GM12864 (cell line): ENCODE measurements around the gene UCP3.

Experiments
- DNase-seq: peaks from one replicate; pipeline ENCODE4 v3.0.0-alpha.2; 2011; ENCODE audit warnings: low read depth
- H3K4me3 ChIP-seq: 2 replicates; pipeline ENCODE4 v1.5.1; 2011; ENCODE audit warnings: mild to moderate bottlenecking, low read depth, low read length, control low read depth
- CTCF ChIP-seq: IDR thresholded peaks from 2 replicates; pipeline ENCODE4 v1.5.1; 2011; ENCODE audit warnings: low read depth, mild to moderate bottlenecking, moderate library complexity, low read length, control low read depth, inconsistent platforms; ENCODE audit errors: missing control alignments

UCP3 gene

GRCh38 chr11:74000307-74001133 lies 8.4 kb downstream of the UCP3 start:
- no peak for DNase-seq
- no peak overlapping the region for H3K4me3 ChIP-seq
- TF ChIP-seq CTCF, result no peak

GRCh38 chr11:73999581-74000306 lies 9.1 kb downstream of the UCP3 start:
- no peak for TF ChIP-seq CTCF
- H3K4me3 ChIP-seq, result no peak overlapping the region
- DNase-seq, result no peak

- no peak overlapping the region for H3K4me3 ChIP-seq
- no peak for DNase-seq
- no peak for TF ChIP-seq CTCF
These were observed 9.9 kb downstream of the UCP3 start for GRCh38 chr11:73998846-73999575.

- no peak overlapping the region for H3K4me3 ChIP-seq
- TF ChIP-seq CTCF, result peak; percentile 13
- DNase-seq, result no peak
These were observed 11.6 kb downstream of the UCP3 start for GRCh38 chr11:73997120-73997770.

GRCh38 chr11:73996161-73996747 lies 12.6 kb downstream of the UCP3 start:
- TF ChIP-seq CTCF, result no peak
- no peak for DNase-seq
- H3K4me3 ChIP-seq, result no peak overlapping the region

GRCh38 chr11:73995731-73996130 lies 13.2 kb downstream of the UCP3 start:
- TF ChIP-seq CTCF, result no peak
- H3K4me3 ChIP-seq, result no peak overlapping the region
- no peak for DNase-seq
